NT2/D1 (cell line): ENCODE data around the gene CTXN1.

Experiments
- SUZ12 ChIP-seq: IDR thresholded peaks from 2 replicates; pipeline ENCODE4 v1.6.1; 2011; ENCODE audit not compliant: insufficient read length, insufficient read depth; ENCODE audit errors: extremely low read depth
- ZNF274 ChIP-seq: IDR thresholded peaks from 2 replicates; pipeline ENCODE4 v1.6.1; 2011; ENCODE audit warnings: mild to moderate bottlenecking, low read depth, low read length

DNA sequence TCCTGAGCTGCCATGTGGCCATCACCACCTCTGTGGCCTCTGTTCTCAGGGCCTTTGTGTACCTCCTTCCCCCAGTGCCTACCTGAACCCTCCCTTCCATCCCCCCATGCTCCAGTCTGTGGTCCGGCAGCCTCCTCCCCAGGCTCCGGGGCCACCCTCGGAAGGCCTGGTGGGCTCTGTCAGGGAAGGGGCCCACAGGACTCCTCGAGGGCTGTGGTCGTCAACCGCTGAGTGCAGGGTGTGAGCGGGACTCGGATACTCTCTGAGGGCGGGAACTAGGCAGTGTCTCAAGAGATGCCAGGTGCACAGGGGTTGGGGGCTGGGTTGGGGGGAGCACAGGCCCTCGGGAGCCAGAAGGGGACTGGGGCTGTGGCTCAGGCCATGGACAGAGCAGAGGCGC lies 18.4 kb downstream of the CTXN1 start:
- TF ChIP-seq SUZ12 = no peak
- no peak for TF ChIP-seq ZNF274
